ENCODE data around the gene COQ10A.

- TF ChIP-seq POLR2AphosphoS5 (IDR thresholded peaks at IDR 0.05; ENCODE audit: low read depth, low read length) (no peak), REST (IDR thresholded peaks at IDR 0.05; ENCODE audit: insufficient read depth in 1 of 2, low read depth in 2 of 2, low read length in 2 of 2) (no peak), SIN3A (IDR thresholded peaks at IDR 0.05; ENCODE audit: borderline replicate concordance, insufficient read depth, low read length) (no peak)
Observed at GRCh38 chr12:56317675-56318074, 50.9 kb downstream of the COQ10A start.

All from PFSK-1 (cell line).